ENCODE results near the gene ADCK2. TPM values are rescaled to one million over a fixed set of nuclear protein-coding genes. Genes with fewer than 3 reads are reported as not detected.

Gene ADCK2
- total and polyA plus RNA-seq, 10 of the 15 experiments (the other 5 are each of a cell fraction or from before 2014, with no cell fraction given): 0.52 to 19.4 (median 13.1) TPM

- no peak for FAIRE-seq
- peaks cover 5% of the 10 kb centered on the region for H3K4me1 ChIP-seq (ENCODE audit: control insufficient read depth, insufficient read depth, low read length)
- CTCF ChIA-PET: interaction anchor here (2.4 kb wide), 1 partner anchor 7 kb away, joined by 12 read pairs; no protein-coding TSS in a partner anchor
- no peak for DNase-seq (ENCODE audit: low read depth, low spot score)
- H3K4me3 ChIP-seq: no peak overlapping the region
- no peaks in the 10 kb centered on the region for H3K79me2 ChIP-seq (ENCODE audit: control insufficient read depth, insufficient read depth, low read length)
- POLR2A ChIA-PET: no interaction called here
- H3K36me3 ChIP-seq (ENCODE audit: control insufficient read depth in 2 of 2, insufficient read depth in 2 of 2, low read length in 1 of 2): no peaks in the 10 kb centered on the region
- TF ChIP-seq FOS (IDR thresholded peaks at IDR 0.05; ENCODE audit: borderline replicate concordance, extremely low read depth, insufficient read length): no peak
- TF ChIP-seq NFIC (IDR thresholded peaks at IDR 0.05; ENCODE audit: low read depth, low read length): no peak
- TF ChIP-seq NR2C2 (IDR thresholded peaks at IDR 0.05; ENCODE audit: borderline replicate concordance, control insufficient read depth, insufficient read length, low read depth): no peak
- TF ChIP-seq IKZF1 (conservative IDR thresholded peaks at IDR 0.05): no peak
- TF ChIP-seq IKZF2 (IDR thresholded peaks at IDR 0.05): no peak
- no peak for TF ChIP-seq POLR2A (IDR thresholded peaks at IDR 0.05; ENCODE audit: low read depth, low read length)
- TF ChIP-seq HDAC2 (IDR thresholded peaks at IDR 0.05): no peak
- no peak for TF ChIP-seq ATF3 (IDR thresholded peaks at IDR 0.05; ENCODE audit: borderline replicate concordance, extremely low read depth, low read depth, low read length)
- TF ChIP-seq JUNB (IDR thresholded peaks at IDR 0.05): no peak
- TF ChIP-seq ZBED1 (IDR thresholded peaks at IDR 0.05; ENCODE audit: borderline replicate concordance): no peak
- no peak for TF ChIP-seq CHD1 (IDR thresholded peaks at IDR 0.05; ENCODE audit: low read depth, low read length)
- no peak for TF ChIP-seq ETV6 (conservative IDR thresholded peaks at IDR 0.05 in 1 of 2, IDR thresholded peaks at IDR 0.05 in 1 of 2; ENCODE audit: borderline replicate concordance in 1 of 2, low read depth in 1 of 2)
- TF ChIP-seq BRCA1 (IDR thresholded peaks at IDR 0.05; ENCODE audit: low read depth, low read length): no peak
- SMC1A ChIA-PET (ENCODE audit: uncharacterized antibody, unreplicated experiment): interaction anchor here (1.0 kb wide), 1 partner anchor 10 kb away, joined by 3 read pairs; no protein-coding TSS in a partner anchor
- H2AFZ ChIP-seq (ENCODE audit: control insufficient read depth, low read depth, low read length): no peak overlapping the region
- H3K27ac ChIP-seq (ENCODE audit: control insufficient read depth, insufficient read depth): no peak overlapping the region
- 73% methylated on average over 1 of the region's 1 CpG for WGBS (ENCODE audit: insufficient coverage, insufficient replicate concordance, low lambda C conversion rate, missing lambda C conversion rate)
- intact Hi-C loops (cut with micrococcal nuclease; ENCODE audit: unreplicated experiment): no loop called here
- no peaks in the 10 kb centered on the region for H3K9me3 ChIP-seq (replicated peaks; ENCODE audit: control insufficient read depth, insufficient read depth, low read length)
- no TSS peak for BruUV-seq (replicated peaks)
- H4K20me1 ChIP-seq (ENCODE audit: control insufficient read depth, insufficient read depth): no peaks in the 10 kb centered on the region
- H3K4me2 ChIP-seq (ENCODE audit: control insufficient read depth, insufficient read depth): no peak overlapping the region
- ATAC-seq: no peak
- in situ Hi-C loops (cut with MboI): no loop called here
- no peaks in the 10 kb centered on the region for H3K27me3 ChIP-seq (replicated peaks in 1 of 2; ENCODE audit: control insufficient read depth in 2 of 2, insufficient read depth in 2 of 2, low read length in 1 of 2)
- no peak overlapping the region for H3K9ac ChIP-seq (ENCODE audit: control insufficient read depth, insufficient read depth, low read length)
- RAD21 ChIA-PET (ENCODE audit: unreplicated experiment): no interaction called here
These were observed 5.3 kb upstream of the ADCK2 start for GRCh38 chr7:140667476-140667875.

All from GM12878 (cell line).